Measurements from ENCODE around the gene PPP1R15B.
A peak's percentile ranks its signal among the peaks of the same experiment; 100 is the strongest.
"Not testable (repeated sequence)": the region's sequence is repeated elsewhere in the genome, so short reads cannot be mapped to it uniquely, and the experiment has no call there.

Gene PPP1R15B

DNA sequence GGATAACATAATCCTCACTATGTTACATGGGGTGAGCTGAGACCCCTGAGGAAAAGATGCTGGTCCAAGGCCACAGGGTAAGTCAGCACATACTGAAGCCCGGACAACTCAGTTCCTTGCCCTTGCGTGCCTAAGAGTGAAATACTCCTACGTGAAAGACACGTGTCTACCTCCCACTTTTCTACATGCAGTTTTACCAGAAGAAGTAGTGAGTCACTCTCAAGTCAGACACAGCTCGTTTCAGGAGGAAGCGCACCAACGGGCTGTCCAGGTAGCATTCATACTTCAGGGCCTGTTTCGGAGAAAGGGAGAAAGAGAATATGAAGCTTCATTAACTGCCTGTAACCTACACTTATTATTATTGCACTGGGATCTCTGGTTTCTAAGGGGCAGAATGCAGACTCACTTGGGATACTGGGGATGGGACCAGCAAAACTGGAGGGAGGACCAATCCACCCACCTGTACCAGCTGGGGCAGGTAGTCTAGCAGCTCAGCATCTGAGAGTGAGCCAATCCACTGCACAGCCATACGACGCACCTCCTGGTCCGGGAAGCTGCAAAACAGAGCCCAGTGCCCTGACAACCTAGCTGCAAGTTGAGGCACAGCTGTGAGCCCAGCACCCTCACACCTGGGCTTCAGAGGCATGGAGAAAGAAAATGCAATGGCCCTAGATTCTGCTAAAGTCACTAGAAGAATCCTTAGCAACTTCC is 32.4 kb upstream of the PPP1R15B start:
- no peak for DNase-seq

DNA sequence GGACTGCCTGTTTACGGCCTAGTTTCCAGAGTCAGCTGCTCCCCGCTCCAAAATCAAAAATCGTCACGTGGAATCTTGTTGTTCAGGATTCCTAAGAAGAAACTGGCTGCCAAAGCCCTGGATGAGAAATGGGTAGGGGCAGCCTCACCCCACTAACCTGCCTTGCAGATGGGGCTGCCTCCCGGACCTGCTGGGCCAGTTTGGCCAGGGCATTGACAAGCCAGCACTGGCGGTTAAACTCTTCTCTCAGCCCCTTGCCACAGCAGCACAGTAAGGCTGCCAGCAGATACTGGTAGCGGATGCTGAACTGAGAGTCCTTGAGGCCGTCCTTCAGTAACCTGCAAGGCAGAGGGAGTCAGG is 31.6 kb upstream of the PPP1R15B start:
- no peak for DNase-seq

DNA sequence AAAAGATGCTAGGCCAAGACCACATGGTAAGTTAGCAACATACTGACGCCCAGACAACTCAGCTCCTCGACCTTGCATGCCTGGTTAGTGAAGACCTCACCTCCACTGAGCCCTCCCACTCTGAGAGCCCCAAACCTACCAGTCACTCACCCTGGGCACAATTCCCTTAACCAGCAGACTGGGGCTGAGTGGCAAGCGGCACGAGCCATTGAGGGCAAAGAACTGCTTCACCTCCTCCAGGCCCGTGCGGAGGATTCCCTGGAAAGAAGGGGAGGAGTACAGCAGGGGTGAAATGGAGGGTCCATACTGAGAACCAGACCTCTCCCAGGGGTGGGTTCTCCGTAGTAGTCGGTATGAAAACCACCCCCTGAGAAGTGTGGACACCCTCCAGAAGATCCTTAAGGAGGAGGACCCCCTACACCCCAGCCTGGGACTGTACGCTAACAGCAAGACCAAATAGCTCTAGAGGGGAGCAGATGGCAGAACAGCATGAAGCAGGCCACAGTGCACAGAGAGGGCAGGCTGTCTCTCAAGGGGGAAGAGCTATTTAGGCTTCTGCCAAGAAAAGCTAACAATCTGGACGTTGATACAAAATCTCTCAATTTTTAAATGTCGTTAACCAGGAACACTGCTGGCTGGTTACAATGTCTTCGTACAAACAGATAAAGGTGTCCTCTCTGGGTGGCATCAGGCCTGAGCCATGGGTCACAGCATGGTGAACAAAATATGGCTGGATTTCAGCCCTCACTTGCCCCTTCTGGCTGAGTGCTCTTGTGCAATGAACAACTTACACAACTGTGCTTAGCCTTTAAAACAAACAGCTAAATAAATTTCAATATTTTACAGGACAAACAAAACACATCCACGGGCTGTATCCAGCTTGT is 31.0 kb upstream of the PPP1R15B start:
- DNase-seq = no peak

DNA sequence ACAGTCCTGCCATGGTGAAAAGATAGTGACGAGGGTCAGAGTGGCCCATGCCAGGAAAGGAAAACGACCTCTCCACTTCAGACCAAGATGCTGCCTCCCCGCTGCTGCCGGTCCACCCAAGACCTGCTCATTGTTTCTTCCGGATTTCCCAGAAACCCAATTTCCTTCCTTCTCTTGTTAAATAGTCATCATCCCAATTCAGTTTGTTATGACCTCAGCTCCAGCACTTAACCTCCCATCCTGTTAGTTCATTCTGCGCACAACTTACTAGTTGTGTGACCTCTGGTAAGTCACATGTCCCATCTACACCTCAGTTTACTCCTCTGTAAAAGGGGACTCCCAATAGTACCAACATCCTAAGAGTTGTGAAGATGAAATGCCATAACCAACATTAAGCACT is 29.9 kb upstream of the PPP1R15B start:
- DNase-seq = no peak

- no peak for DNase-seq
These were observed 28.2 kb upstream of the PPP1R15B start for GRCh38 chr1:204439621-204440375.

GRCh38 chr1:204438628-204439027 is 27.0 kb upstream of the PPP1R15B start:
- DNase-seq = peak; percentile 93

DNA sequence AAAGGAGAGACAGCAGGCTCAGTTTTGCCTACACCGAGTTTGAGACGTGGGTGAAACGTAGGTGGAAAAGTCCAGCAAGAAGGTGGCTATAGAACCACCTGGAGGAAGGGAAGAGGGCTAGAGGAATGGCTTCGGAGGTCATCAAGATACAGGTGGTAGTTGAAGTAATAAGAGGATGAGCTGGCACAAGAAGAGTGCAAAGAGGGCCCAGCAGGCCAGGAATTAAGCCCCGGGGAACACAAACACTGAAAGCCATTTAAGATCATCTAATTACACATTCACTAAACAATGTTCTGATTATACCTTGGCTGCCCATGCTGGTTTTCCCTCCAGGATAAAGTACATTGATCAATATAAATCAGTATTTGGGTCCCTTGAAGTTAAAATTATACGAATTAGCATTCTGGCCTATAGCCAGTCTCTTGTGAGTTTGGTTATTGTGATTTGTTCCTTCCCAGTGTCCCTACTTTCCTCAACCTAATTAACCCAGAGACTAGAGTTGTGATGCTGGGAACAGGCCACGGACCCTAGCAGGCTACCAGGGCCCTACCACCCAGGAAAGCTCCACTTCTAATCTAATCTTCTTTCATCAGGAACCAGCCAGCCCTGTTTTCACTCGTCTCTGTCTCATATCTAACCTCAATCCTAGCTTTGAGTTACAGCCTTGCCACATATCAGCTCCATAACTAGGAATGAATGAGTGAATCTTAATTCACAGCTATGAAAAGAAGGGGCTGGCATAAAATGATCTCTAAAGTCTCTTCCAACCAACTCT is 26.4 kb upstream of the PPP1R15B start:
- DNase-seq = no peak

DNA sequence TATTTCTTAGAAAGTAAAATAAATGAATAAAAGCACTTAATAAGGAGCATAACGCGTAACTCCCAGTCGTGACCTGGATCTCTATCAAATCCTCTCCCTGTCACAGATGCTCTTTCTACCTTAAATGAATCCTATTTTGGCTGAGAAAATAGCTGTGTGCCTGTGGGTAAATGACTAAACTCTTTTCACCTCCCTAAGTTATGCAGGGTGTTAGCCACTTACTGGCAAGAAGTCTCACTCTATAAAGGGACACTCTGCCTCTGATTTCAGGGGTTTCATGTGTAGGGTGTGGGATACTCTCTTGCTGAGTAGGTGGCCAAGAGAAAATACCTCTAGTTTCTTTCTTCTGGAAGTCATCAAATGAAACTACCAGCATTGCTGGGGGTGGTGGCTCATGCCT is 24.3 kb upstream of the PPP1R15B start:
- no peak for DNase-seq

GRCh38 chr1:204435381-204435831 is 23.8 kb upstream of the PPP1R15B start:
- peak; percentile 37 for DNase-seq

DNA sequence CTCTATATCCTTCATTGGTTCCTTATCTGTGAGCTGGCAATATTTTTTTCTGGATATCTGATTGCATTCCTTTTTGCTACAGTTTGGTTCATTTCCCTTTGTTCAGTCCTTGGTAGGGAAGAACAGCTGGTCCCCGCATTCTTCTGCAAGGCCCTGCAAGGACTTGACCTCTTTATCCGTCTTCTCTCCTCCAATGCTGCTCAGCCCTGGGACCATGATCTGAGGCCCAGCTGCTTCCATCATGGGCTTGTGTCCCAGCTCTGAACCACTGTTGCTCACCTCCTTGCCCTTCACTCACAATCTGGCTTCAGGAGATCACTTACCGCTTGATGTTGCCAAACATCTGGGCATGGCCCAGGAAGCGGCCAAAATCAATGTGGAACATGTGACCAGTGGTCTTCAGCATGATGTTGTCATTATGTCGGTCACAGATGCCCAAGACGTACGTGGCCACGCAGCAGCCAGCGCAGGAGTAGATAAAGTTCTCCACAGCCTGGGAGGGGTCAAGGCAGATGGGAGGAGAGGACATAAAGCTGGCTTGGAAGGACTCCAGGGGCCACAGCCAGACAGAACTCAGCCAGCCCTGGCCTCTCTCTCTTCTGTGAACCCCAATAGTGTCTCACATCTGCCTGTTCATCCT is 22.6 kb upstream of the PPP1R15B start:
- DNase-seq = no peak

DNA sequence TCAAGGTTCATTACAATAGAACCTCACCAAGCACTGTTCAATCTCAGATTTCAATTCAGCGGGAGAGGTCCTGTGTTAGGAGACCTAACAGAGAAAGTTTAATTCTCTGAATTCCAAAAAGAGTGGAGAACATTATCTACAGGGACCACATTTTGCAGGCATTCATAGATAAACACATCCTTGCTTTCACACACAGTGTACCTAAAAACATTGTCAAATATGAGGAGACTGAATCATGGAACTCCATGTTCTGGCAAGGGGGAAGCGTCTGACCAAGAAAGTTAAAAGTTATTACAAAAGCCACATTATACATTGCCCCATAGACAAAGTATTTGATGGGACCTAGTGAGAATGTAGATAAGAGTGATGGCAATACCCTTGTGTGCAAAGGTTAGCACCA is 21.1 kb upstream of the PPP1R15B start:
- no peak for DNase-seq

GRCh38 chr1:204431310-204432184 is 19.9 kb upstream of the PPP1R15B start:
- peak; percentile 82 for DNase-seq

DNA sequence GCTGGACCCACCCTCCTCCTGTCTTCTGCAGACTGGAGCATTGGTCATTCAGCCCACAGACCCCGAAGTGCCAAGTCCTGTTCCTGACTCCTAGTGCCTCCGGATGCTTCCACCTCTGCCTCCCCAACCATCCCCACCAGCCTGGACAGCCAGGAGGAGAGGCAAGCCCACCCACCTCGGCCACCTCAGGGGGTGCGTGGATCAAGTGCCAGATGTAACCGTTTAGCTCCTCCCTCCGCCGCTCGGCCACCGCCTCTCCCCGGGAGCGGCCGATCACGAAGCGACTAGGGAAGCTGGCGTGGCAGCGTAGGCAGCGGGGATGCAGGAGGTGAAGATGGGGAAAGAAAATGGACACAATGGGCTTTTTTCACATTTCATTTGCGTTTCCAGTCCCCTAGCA is 18.1 kb upstream of the PPP1R15B start:
- DNase-seq = no peak

- no peak for DNase-seq
These were observed 15.5 kb upstream of the PPP1R15B start for GRCh38 chr1:204426971-204427701.

- DNase-seq = no peak
These were observed 14.9 kb upstream of the PPP1R15B start for GRCh38 chr1:204426474-204426873.

DNA sequence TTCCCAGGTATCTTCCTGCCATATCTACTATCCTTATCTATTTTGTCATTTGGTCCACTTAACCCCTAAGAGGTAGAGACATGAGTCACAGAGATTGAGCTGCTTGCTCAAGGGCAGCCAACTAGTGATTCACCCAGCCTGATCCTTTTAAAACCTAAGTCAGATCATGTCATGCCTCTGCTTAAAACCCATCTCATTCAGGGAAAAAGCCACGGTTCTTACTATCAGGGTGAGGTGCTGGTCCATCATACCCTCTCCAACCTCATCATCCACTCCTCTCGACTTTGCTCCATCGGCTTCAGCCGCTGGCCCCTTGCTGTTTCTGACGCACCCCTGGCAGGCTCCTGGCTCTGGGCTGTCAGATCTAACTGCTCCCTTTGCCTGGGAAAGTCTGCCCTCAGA is 14.4 kb upstream of the PPP1R15B start:
- DNase-seq = peak; percentile 47

- no peak for DNase-seq
These were observed 13.0 kb upstream of the PPP1R15B start for GRCh38 chr1:204424621-204425020.

DNA sequence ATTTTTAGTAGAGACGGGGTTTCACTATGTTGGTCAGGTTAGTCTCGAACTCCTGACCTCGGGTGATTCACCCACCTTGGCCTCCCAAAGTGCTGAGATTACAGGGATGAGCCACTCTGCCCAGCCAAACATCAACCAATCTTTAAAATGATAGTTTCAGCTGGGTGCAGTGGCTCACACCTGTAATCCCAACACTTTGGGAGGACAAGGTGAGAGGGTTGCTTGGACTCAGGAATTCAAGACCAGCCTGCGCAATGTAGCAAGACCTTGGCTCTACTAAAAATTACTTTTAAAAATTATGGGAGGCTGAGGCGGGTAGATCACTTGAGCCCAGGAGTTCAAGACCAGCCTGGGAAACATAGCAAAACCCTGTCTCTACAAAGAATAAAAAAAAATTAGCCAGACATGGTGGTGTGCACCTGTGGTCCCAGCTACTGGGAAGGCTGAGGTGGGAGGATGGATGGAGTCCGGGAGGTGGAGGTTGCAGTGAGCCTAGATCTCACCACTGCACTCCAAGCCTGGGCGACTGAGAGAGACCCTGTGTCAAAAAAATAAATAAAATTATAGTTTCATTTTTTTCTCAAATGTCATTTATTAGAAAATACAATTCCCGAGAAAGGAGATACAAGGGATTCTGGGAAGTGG is 10.6 kb upstream of the PPP1R15B start:
- DNase-seq = not testable (repeated sequence)

DNA sequence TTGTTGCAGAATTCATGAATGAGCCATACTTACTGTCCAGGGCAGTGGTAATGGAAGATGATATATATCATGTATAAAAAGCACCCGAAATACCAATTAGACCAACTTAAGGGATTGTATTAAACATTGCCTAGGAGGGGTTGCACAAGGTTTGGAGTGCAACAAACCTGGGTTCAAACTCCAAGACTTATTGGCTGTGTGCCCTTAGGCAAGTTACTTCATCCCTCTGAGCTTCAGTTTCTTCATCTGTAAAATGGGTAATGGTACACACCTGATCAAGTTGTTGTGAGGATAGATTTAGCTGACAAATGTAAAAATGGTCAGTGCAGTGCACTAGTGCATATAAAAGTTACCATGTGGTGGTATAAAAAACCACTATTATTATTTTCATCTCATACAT is 9.8 kb upstream of the PPP1R15B start:
- DNase-seq = no peak
